GM18499 (cell line): Measurements from ENCODE around the gene RFT1.

ENCODE experiments used
- ATAC-seq: cut with Tn5 transposase; IDR thresholded peaks from one replicate; pipeline ENCODE4 v1.9.1; 2021; ENCODE audit warnings: moderate number of reproducible peaks; ENCODE audit not compliant: insufficient read depth, unreplicated experiment

The RFT1 gene, protein sequence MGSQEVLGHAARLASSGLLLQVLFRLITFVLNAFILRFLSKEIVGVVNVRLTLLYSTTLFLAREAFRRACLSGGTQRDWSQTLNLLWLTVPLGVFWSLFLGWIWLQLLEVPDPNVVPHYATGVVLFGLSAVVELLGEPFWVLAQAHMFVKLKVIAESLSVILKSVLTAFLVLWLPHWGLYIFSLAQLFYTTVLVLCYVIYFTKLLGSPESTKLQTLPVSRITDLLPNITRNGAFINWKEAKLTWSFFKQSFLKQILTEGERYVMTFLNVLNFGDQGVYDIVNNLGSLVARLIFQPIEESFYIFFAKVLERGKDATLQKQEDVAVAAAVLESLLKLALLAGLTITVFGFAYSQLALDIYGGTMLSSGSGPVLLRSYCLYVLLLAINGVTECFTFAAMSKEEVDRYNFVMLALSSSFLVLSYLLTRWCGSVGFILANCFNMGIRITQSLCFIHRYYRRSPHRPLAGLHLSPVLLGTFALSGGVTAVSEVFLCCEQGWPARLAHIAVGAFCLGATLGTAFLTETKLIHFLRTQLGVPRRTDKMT

GRCh38 chr3:53130179-53131061, at the start of gene RFT1:
RFT1 (minus strand) TSS chr3:53130435; CDS start chr3:53130400, 35 bp downstream.
- peak; percentile 54 for ATAC-seq

- ATAC-seq: no peak
These were observed 49.3 kb upstream of the RFT1 start for GRCh38 chr3:53179580-53179979.

- ATAC-seq: no peak
These were observed 48.0 kb upstream of the RFT1 start for GRCh38 chr3:53178246-53178645.

DNA sequence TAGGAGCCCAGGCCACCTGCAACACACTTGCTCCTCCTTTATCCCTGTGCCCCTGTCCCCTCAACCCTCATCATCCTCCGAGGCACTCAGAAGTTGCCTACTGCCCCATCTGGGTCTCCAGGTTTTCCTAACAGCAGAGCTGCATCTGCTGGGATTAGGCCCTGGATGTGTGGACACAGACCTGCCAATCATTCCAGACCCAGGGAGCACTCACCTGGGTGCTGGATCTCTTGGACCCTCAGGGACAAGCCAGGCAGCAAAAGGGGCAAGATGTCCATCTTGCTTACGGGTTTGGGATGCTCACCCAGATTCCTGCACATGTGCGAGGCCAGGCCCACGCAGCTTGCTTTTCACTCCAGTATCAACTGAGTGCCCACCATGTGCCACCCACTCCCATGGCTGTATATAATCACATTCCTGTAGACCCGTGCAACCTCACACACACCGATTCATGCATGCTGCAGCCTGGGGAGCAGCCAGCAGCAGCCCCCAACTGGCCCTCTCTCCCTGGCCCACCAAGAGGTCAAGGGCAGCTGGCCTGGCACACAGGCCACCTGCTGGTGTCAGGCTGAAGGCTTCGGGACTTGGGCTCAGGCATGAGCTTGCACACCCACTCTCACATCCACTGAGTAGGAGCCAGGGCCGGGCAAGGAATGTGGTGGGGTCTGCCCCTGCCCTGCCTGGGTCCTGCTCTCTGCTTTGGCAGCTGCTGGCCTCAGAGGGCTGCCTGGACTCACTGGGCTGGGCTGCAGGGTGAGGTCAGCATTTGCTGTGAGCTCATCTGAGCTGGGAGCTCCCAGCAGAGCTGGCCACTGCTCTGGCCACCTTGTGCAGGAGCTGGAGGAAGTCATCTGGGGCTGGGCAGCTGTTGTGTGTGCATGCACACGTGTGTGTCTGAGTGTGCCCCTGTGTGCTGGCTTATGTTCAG, 45.6 kb upstream of the RFT1 start:
- no peak for ATAC-seq

GRCh38 chr3:53174346-53175250, 44.4 kb upstream of the RFT1 start:
- no peak for ATAC-seq

DNA sequence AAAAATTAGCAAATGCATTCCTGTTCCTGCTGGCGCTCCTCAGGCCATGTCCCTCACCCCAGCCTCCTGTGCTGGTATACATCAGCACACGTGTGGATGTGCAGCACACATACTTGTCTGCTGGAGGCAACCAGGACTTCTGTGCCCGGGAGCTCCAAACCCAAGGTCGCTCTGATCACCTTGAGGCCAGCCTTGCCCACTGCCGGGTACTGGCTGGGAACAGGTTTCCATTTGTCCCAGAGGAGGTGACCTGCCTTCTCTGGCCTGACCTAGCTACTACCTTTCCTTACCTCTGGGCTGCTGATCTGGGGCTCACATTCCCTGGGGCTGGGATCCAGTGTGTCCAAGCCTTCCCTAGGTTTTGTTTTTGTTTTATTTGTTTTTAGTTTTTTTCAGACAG, 42.9 kb upstream of the RFT1 start:
- ATAC-seq: no peak

DNA sequence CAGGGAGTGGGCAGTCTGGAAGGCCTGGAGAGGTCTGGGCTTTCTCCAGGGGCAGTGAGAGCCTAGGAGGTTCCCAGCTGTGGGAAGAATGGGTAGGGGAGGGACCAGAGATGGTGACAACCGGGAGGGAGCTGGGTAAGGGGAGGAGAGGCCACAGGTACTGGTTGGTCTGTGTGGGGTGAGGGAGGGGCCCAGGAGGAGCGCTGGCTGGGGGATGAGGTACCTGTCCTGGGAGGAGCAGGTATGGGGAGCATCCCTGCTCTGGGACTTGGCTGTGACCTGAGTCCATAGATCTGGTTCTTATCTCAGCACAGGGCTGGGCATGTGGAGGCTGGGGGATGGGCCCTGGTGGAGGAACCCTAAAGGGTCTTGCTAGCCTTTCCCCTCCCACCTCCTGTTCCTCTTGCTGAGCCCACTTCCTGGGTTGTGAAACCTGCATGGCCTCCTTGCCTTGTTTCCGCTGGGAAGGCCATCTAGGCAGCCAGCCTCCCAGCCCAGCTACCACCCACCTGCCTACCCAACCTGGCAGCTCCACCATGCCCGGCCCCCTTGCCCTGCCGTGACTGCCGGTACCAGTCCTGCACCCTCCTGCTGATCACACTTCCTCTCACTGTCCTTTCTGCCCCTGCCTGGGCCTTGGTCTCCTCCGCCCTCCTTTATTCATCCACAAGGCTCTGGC, 41.7 kb upstream of the RFT1 start:
- no peak for ATAC-seq

DNA sequence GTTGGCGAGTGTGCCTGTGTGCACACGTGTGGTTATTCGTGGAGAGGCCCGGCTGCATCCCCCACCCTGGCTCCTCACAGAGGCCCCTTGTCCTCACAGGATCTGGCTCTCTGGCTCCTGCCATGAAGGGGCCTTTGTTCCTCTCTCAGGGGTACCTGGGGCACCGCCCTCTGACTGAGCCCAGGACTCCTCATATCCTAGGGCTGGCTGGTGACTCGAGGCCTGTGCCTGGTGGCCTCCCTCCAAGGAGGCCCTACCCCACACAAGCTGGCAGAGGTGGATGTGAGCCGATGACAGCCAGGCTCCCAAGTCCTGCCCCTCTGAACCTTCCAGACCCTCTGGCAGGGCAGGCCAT, 40.8 kb upstream of the RFT1 start:
- ATAC-seq: no peak

DNA sequence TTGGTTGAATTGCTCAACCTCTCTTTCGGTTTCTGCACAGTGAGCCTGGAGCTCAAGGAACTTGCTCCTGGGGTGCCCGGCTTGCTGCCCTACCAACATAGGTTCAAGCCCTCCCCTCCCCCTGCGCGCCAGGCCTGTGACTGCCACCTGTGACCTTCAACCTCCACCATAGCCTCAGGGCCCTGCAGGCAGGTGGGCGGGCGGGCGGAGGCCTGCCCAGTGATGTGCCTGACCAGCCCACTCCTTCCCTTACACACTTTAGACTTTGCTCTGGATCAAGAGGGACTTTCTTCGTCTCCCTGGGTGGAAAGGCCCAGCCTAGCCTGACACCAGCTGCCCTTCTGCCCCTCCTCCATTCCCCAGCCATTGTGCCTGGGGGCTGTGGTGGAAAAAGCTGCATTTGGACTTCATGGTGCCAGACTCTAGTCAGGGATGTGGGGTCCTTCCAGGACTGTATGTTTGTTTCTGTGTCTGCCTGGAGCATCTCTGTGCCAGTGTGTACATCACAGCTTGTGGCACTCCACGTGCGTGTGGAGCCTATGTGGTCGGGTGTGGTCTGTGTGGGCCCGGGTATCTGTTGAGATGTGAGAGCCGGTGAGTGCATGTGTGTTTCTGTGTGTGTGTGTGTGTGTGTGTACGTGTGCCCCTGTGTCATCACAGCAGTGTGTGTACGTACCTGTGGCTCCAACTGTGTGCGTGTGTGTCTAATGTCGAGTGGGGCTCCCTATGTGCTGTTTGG, 40.3 kb upstream of the RFT1 start:
- ATAC-seq: no peak

GRCh38 chr3:53169832-53170324, 39.6 kb upstream of the RFT1 start:
- no peak for ATAC-seq

- ATAC-seq: no peak
These were observed 39.0 kb upstream of the RFT1 start for GRCh38 chr3:53169045-53169831.

- ATAC-seq: no peak
These were observed 38.1 kb upstream of the RFT1 start for GRCh38 chr3:53168175-53168923.

DNA sequence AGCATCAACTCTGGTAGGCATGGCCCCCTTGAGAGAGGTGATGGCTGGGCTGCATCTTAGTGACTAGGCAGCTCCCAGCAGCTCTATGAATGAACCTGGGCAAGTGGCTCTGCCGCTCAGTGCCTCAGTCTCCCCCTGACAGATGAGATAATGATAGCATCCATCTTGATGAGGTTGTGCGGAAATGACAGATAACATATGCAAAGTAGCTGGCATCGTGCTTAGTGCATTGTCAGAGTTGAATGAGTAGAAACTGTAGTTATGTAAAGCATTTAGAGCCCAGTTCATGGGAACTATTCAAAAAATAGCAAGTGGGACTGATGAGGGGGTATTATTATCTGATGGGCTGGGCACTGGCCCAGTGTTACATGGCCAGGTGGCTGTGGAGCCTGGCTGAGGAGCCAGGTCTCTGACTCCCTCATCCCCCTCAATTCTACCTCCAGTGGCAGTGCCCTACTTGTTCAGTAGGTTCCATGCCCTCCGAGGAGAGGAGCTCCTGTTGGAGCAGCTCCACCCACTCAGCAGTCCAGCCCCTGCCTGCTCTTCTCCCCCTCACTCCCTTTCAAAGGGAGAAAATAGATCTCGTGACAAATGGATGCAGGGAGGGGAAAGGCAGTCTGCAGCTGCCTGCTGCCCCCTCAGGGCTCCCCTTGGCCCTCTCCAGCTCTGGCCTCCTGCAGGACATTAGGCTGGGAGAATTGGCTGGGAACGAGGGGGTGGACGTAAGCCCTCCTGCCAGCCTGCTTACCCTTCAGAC, 37.4 kb upstream of the RFT1 start:
- no peak for ATAC-seq

GRCh38 chr3:53166781-53167291, 36.6 kb upstream of the RFT1 start:
- no peak for ATAC-seq

- no peak for ATAC-seq
These were observed 36.0 kb upstream of the RFT1 start for GRCh38 chr3:53166206-53166605.
